HG02852 (cell line): Measurements from ENCODE around the gene FAM204A.
A peak's percentile ranks its signal among the peaks of the same experiment; 100 is the strongest.

Source experiments
- ATAC-seq: cut with Tn5 transposase; IDR thresholded peaks from one replicate; pipeline ENCODE4 v1.9.1; 2021; ENCODE audit warnings: mild to moderate bottlenecking, moderate library complexity; ENCODE audit not compliant: unreplicated experiment

The FAM204A gene

DNA sequence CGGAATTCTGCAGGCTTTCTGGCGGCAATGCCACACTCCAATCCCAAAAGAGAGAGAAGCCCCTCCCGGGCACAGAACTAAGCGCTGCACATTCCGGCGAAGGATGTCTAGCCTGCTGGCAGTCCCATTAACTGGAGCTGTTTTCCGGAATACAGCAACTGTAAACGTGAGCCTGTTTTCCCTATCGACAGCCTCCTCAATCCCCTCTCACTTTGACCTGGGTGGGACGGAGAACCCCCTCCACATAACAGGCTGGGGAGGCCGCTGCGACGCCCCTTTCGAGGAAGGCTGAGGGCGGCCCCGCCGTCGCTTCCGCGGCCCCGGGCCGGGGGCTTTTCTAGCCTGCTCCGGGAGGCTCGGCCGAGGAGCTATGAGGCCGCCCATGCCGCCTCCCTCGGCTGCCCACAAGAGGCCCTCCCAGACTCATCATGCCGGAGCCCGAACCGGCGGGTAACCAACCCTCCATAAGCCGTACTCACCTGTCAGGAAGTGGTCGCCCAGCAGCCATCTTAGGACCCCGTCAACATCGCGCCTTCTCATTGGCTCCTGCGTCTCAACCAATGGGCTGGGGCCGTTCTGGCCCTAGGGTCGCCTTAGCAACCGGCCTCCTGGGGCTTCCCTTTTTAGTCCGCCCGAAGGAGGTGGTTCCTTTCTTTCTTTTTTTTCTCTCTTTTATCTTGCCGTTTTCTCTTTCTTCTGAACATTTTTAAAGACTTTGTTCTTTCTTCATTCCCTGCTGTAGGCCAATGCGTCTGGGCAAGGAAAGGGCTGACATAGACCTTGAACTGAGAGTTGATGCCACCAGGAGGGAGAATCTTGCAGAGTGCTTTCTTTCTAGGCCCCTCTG, at the start of gene FAM204A:
FAM204A (minus strand) TSS at position 534 of the 847 bp plus-strand sequence. CDS start 5,909 bp downstream, outside the sequence.
- peak; percentile 100 for ATAC-seq

DNA sequence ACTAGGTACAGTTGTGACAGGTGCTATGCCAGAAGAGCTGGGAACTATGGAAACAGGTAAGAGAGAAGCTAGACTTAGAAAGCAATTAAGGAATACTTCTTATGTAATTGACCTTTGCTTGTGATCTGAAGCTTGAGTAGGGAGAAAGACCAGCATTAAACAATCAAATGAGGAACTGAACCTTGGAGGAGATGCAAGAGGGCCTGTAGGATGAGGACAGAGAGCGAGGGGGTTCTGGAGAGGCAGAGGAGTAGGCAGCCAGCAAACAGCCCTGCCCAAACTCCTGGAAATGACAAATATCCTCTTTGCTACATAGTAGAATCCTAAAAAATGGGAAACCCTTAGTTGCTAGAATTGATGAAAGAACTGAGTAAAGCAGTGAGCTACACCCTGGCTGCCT, 41.6 kb upstream of the FAM204A start:
- ATAC-seq: no peak

GRCh38 chr10:118383063-118383689, 41.1 kb upstream of the FAM204A start:
- ATAC-seq: no peak

GRCh38 chr10:118374404-118374803, 32.3 kb upstream of the FAM204A start:
- ATAC-seq: no peak

- no peak for ATAC-seq
These were observed 31.7 kb upstream of the FAM204A start for GRCh38 chr10:118373786-118374185.

DNA sequence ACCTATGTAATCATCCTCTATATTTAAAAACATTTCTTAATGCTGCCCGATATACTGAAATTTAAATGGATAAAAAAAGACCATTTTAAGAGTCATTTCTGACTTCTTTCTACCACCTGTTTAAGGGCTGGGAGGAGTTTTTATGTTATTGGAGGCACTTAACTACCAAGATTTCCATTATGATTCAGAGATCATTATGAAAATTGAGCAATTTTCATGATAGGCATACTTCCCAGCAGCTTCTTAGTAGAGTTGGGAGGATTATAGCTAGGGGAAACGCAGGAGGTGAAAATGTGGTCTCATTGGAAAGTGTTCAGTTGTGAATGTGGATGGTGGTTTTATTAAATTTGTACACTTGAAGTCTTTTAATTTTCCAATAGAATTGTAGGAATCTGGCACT, 28.4 kb upstream of the FAM204A start:
- ATAC-seq: no peak

DNA sequence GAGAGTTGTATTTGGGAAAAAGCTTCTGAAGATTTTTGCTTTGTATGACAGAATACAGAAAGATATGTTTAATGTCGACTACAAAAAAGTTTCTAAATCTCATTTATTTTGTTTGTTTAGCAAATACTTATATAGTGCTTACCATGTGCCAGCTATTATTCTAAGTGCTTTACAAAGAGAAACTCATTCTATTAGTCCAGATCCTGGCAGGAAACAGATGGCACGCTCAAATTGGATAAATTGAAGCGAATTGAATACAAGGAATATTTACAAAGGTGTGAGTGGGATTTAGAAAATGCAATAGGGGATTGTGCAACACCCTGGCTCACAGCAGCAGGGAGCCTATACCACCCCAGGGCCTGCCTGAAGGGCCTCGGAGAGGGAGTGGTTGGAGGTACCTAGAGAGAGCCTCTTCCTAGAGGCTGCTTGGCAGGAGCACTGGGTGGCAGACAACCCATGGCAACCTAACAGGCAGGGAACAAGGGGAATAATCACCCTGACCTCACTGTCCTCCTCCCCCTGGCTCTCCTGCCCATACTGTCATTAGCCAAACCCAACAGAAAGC, 27.6 kb upstream of the FAM204A start:
- no peak for ATAC-seq

- no peak for ATAC-seq
These were observed 23.6 kb upstream of the FAM204A start for GRCh38 chr10:118365702-118366101.

- ATAC-seq: no peak
These were observed 20.0 kb upstream of the FAM204A start for GRCh38 chr10:118362103-118362502.

DNA sequence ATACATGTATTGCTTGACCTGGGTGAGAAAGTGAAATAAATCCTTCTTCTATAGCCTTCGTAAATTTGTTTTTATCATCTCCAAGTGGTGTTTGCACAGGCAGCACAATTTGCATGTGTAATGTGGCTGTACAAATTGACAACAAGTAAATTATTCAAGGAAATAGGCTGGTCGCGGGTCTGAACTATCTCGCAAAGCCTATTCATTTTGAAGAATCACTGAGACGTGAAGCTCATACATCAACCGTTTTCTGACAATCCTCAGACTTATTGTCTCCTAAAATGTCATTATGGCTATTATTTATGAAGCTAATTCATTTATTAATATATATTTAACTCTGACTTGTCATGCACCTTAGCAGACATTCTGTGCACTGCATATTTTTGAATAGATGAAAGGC, 16.2 kb upstream of the FAM204A start:
- ATAC-seq: no peak

DNA sequence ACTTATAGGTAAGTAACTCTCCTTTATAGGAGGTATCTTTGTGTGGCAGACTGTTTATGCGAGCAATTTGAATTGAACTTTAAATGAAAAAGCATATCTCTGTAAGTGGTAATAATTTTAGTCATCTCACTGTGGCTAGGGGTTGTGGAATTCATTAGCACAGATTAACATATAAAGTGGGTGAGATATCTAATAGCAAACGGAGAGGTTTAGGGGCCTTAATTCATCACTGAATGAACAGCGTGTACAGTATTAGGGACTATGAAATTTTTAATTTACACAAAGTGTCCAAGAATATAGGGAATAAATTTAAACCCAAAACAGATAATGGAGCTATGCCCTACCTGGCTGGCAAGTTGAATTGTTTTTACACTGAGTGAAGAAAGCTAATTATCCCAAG, 15.7 kb upstream of the FAM204A start:
- ATAC-seq: no peak

DNA sequence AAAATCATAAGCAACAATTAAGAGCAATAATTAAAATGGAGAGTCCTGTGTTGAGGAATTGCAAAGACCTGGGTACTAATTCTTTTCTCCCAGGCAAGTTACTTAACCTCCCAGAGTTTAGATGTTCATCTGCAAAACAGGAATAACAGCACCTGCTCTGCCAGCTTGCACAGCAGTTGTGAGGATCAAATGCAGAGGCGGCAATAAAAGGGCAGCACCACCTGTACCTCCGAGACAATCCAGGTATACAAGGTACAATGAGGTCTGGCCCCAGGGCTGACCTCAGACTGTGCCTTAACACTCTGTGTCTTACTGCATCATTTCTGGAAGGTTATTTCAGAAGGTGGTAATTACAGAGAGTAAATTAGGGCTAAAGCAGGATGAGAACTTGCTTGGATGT, 14.5 kb upstream of the FAM204A start:
- ATAC-seq: no peak

DNA sequence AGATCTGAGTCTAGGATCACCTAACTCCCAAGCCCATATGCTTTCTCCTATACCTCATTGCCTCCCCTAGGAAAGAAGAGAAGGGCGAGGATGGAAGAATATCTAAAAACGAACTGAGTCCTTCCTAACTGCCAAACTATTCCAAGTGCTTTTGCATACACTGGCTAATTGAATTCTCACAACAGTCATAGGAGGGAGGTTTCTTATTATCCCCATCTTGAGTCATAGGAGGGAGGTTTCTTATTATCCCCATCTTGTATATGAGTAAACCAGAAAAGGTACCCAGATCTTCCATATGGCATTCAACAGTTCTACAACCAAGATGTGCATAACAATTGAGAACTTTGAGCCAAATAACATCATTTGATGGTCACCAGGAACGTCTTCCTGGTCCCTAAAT, 13.1 kb upstream of the FAM204A start:
- no peak for ATAC-seq

- no peak for ATAC-seq
These were observed 7.1 kb upstream of the FAM204A start for GRCh38 chr10:118349235-118349634.

DNA sequence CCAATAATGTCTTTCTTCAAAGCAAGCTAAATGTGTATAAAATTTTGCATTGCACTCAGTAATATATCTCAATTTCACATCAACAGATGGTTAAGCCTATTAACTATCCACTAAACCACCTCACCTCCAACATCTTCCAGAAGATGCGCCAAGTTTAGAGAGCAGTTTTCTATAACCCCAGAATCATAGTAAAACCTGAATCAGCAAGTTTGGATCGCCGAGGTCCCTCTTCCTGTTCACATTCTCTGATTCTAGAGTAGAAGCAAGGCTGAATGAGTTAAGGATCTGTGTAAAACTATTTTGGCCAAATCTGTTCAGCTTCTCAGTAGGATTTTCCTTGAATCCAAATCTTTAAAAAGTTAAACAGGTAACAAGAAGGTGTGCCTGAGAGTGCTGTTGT, 1.4 kb upstream of the FAM204A start:
- no peak for ATAC-seq

- no peak for ATAC-seq
These were observed 991 bp upstream of the FAM204A start for GRCh38 chr10:118343115-118343514.

DNA sequence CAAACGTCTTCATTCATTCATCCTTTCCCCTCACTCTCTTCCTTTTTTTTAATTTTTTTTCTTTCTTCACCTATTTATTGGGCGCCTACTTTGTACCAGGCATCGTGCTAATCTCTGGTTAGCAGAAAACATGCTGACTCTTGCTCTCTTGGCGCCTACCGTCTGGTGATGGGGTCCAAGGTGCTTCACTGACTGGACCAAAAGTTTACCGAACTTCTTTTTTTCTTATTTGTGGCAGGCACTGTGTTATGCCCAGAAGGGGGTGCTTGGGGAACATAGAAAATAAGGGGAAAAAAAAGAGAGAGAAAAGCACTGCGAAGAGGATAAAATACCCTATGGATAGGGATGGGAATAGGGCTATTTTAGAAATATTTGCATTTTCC, 505 bp upstream of the FAM204A start:
- peak; percentile 9 for ATAC-seq

DNA sequence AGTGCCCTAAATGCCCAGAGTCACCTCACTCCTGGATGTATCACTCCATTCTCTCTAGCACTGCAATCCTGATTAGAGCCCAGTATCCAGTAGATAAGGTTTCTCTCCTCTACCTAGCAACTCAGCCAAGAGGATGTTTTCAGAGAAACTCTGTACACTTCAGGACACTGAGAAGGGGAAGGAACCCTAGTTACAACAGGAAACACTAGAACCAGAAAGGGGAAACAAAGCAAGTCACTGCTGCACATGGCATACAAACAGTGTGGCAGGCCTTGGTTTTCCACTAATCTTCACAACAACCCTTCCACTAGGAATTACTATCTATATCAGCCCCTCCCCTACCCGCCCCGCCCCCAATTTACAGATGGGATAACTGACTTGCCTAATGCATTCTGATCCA, 1.6 kb downstream of the FAM204A start:
- no peak for ATAC-seq

DNA sequence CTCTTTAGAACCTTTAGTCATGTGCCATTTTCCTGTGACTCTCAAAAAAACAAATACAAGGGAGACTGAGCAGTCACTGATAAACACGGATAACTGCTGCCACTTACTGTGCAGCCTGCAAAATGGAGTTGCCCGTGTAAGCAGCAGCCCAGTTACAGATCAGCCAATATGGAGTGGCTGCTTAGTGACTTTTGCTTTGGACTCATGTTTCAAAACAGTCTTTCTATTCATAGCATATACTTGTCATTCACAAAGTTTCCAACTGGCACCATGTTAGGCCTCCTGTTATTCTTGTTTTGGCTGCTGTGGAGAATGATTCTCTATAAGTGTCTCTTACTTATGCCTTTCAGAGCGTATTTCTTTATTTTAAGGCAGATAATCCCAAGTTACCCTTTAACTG, 3.0 kb downstream of the FAM204A start:
- ATAC-seq: no peak

DNA sequence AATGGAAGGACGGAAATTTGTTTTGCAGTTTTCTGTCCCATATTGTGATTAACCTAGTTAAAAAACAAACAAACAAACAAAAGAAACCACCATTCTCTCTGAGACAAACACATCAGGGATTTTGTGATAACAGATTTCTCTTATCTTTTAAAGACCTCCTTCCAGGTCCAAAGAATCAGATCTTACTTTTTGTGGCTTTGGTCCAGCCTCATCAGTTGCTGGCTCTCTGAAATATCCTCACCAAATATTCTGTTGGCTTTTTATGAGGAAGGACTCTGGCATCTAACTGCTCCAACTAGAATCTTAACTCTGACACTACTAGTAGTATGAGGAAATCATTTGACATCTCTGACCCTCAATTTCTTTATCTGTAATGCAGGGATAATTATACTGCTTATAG, 4.8 kb downstream of the FAM204A start:
- no peak for ATAC-seq

DNA sequence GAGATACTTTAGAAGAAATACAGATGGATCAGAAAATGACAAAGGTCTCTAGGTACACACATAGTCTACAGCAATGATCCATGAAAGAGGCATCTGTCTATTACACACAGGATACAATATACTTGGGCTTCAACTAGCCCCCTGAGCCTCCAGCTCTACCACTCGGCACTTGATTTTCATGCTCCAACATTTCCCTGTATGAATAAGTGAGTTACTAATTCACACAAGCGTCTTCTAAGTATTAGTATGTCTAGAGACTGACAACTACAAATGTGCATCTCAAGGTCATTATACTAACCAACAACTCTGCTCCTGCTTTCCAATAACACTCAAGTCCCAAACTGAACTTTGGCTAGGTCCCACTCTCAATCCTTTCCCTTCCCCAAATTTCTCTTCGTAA, 8.3 kb downstream of the FAM204A start:
- no peak for ATAC-seq
